ENCODE data around the gene TXK.

DNA sequence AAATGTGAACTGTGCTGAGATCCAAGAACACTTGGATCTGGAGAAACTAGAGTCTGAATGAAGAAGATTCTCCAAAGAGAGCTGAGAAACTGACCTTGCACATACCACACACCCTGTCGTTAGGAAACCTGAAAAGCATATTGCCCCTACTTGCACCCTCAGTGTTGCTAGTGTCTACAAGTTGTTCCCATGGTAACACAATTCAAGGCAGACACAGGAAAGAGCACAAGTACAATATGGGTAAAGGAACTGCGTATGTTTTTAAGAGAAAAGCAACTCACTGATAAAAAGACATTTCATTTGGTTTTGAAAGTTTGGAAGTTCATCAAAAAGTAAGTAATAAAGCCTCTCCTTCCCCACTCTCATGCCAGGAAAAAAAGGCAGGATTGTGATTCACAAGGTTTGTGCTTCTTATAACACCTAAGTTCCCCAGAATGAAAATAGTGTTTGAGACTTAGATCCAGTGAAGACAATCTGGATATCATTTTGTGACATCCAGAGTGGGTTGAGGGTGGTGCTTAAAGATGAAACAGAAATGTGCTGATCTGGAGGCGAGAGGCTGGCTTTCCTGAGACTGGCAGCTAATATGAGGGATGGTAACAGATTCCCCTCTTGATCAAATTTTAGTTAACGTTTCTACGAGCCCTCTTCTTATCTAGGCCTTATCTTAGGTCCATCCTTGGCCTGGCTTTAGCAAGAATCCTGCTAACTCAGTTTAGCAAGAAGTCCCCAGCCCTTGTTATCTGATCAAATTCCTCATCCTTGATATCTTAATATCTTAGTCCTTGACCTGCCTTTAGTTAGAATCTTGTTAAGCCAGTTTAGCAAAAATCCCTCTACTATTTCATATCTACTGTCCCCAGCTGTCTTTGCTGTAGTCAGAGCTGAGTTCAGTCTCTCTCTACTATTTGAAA lies 75.2 kb downstream of the TXK start:
- TF ChIP-seq, protein P1, sequence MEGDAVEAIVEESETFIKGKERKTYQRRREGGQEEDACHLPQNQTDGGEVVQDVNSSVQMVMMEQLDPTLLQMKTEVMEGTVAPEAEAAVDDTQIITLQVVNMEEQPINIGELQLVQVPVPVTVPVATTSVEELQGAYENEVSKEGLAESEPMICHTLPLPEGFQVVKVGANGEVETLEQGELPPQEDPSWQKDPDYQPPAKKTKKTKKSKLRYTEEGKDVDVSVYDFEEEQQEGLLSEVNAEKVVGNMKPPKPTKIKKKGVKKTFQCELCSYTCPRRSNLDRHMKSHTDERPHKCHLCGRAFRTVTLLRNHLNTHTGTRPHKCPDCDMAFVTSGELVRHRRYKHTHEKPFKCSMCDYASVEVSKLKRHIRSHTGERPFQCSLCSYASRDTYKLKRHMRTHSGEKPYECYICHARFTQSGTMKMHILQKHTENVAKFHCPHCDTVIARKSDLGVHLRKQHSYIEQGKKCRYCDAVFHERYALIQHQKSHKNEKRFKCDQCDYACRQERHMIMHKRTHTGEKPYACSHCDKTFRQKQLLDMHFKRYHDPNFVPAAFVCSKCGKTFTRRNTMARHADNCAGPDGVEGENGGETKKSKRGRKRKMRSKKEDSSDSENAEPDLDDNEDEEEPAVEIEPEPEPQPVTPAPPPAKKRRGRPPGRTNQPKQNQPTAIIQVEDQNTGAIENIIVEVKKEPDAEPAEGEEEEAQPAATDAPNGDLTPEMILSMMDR (IDR thresholded peaks at IDR 0.05) = no peak
- no peak for TF ChIP-seq POLR2A (IDR thresholded peaks at IDR 0.05)

All from lower leg skin (tissue), 3 donors.